CD4-positive, alpha-beta T cell (primary cell): ENCODE data around the gene KIF23. TPM values are rescaled to one million over a fixed set of nuclear protein-coding genes. Genes with fewer than 3 reads are reported as not detected.
"Not testable (repeated sequence)": the region's sequence is repeated elsewhere in the genome, so short reads cannot be mapped to it uniquely, and the experiment has no call there.

Experiments
- ATAC-seq: fragments of 200-7000 bp; cut with Tn5 transposase; one replicate; pipeline ENCODE4 v1.10.0; 2022; ENCODE audit warnings: mild to moderate bottlenecking; ENCODE audit not compliant: poor library complexity
- CTCF ChIA-PET: fragments of 350-600 bp; sonication (Branson Sonifier 250); formaldehyde crosslinking; loops from one replicate; lab custom pipeline; 2021; ENCODE audit warnings: antibody characterized with exemption, inconsistent platforms; lab: Charles Lee
- POLR2A ChIA-PET: fragments of 350-600 bp; sonication (Branson Sonifier 250); formaldehyde crosslinking; loops from one replicate; lab custom pipeline; 2021; ENCODE audit warnings: antibody characterized with exemption, inconsistent platforms; lab: Charles Lee
- DNase-seq, 14 experiments: peaks; one replicate each; pipeline ENCODE4 v3.0.0-alpha.2; 2013 to 2020; ENCODE audit warnings: mixed read lengths in 2 of 14
- H3K27ac ChIP-seq, 2 donors: one replicate each; pipeline versions ENCODE4 v1.5.1 to v1.7.0; 2013; ENCODE audit warnings: low read length in 2 of 2, low read depth in 1 of 2, mild to moderate bottlenecking in 1 of 2
- H3K27me3 ChIP-seq, 2 experiments: 1 replicate in 1 of 2; 2 replicates in 1 of 2; pipeline versions ENCODE4 v1.6.1 to v1.7.0; 2013; ENCODE audit warnings: low read length in 2 of 2, control low read depth in 1 of 2, mild to moderate bottlenecking in 1 of 2, moderate library complexity in 1 of 2; ENCODE audit not compliant: insufficient read depth in 2 of 2, control insufficient read depth in 1 of 2
- H3K36me3 ChIP-seq: one replicate; pipeline ENCODE4 v1.6.1; 2013; ENCODE audit warnings: low read length, control low read depth; ENCODE audit not compliant: insufficient read depth
- H3K4me1 ChIP-seq: one replicate; pipeline ENCODE4 v1.6.1; 2013; ENCODE audit warnings: low read length, control low read depth; ENCODE audit not compliant: insufficient read depth
- H3K4me3 ChIP-seq: one replicate; pipeline ENCODE4 v1.5.1; 2013; ENCODE audit warnings: mild to moderate bottlenecking, low read length, moderate library complexity
- H3K9me3 ChIP-seq, 2 experiments: 1 replicate in 1 of 2; 2 replicates in 1 of 2; pipeline versions ENCODE4 v1.6.1 to v1.7.0; 2013; ENCODE audit warnings: low read length in 2 of 2, mild to moderate bottlenecking in 2 of 2, control low read depth in 1 of 2, moderate library complexity in 1 of 2; ENCODE audit not compliant: control insufficient read depth in 1 of 2, insufficient read depth in 1 of 2
- H3K27ac Mint-ChIP-seq: one replicate; pipeline ENCODE4 v1.8.0; 2020; ENCODE audit warnings: mixed read lengths
- H3K27me3 Mint-ChIP-seq: one replicate; pipeline ENCODE4 v1.8.0; 2021; ENCODE audit warnings: mixed read lengths
- H3K36me3 Mint-ChIP-seq: one replicate; pipeline ENCODE4 v1.8.0; 2021; ENCODE audit warnings: low read depth, mixed read lengths
- H3K4me1 Mint-ChIP-seq: one replicate; pipeline ENCODE4 v1.8.0; 2021; ENCODE audit warnings: low read depth, mixed read lengths
- H3K4me3 Mint-ChIP-seq: one replicate; pipeline ENCODE4 v1.8.0; 2020; ENCODE audit warnings: mild to moderate bottlenecking, mixed read lengths
- H3K9me3 Mint-ChIP-seq: one replicate; pipeline ENCODE4 v1.8.0; 2020; ENCODE audit warnings: mixed read lengths
- CTCF ChIP-seq: fragments of 200-600 bp; IDR thresholded peaks from one replicate; pipeline ENCODE4 v1.8.0; 2022; ENCODE audit warnings: antibody characterized with exemption, mild to moderate bottlenecking
- intact Hi-C, 2 experiments: fragments of 100-400 bp; cut with DNase I in 1 of 2; cut with micrococcal nuclease in 1 of 2; formaldehyde crosslinking; loops; one replicate each; pipeline versions ENCODE4 v1.15.1 to v1.9.0; 2023 to 2025; cut with DNase I, micrococcal nuclease
- total RNA-seq, 174 experiments: library from RNA in 2 of 174; stranded (reverse) in 2 of 174; gene quantifications; one replicate each; pipeline ENCODE4 v1.2.3 and lab custom pipeline; 2021 to 2026

KIF23 gene
- total RNA-seq, 2 experiments from 2014 or later = 0.71 to 1.1 TPM

DNA sequence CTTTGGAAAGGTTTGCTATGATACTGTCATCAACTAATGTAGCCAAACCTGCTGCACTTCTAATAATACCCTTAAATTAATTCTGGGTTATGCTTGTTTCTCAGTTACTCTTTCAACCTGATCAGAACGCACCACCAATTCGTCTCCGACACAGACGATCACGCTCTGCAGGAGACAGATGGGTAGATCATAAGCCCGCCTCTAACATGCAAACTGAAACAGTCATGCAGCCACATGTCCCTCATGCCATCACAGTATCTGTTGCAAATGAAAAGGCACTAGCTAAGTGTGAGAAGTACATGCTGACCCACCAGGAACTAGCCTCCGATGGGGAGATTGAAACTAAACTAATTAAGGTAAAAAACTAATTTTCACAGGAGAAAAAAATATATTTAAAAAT, 30.5 kb downstream of the KIF23 start:
- H3K9me3 ChIP-seq = no peaks in the 10 kb centered on the region
- ChIA-PET CTCF (interaction anchor here (1.9 kb wide), 1 partner anchor 9 kb away, joined by 5 read pairs; no protein-coding TSS in a partner anchor), POLR2A (no interaction called here)
- ATAC-seq = no peak
- H3K27me3 ChIP-seq = no peaks in the 10 kb centered on the region
- no peak overlapping the region for H3K4me3 Mint-ChIP-seq
- H3K27ac ChIP-seq = no peak overlapping the region
- DNase-seq = no peak
- no peak overlapping the region for H3K27ac Mint-ChIP-seq
- intact Hi-C loops = no loop called here
- no peak for TF ChIP-seq CTCF
- no peak overlapping the region for H3K4me3 ChIP-seq
- H3K4me1 ChIP-seq = peaks cover 5% of the 10 kb centered on the region
- no peaks in the 10 kb centered on the region for H3K36me3 Mint-ChIP-seq
- H3K4me1 Mint-ChIP-seq = peaks cover 8% of the 10 kb centered on the region
- H3K9me3 Mint-ChIP-seq = no peaks in the 10 kb centered on the region
- H3K27me3 Mint-ChIP-seq = no peaks in the 10 kb centered on the region
- no peaks in the 10 kb centered on the region for H3K36me3 ChIP-seq

- Mint-ChIP-seq H3K4me3 (no peak overlapping the region), H3K36me3 (no peaks in the 10 kb centered on the region), H3K9me3 (no peaks in the 10 kb centered on the region), H3K27me3 (no peaks in the 10 kb centered on the region), H3K27ac (no peak overlapping the region), H3K4me1 (peaks cover 12% of the 10 kb centered on the region)
- TF ChIP-seq CTCF = no peak
- ATAC-seq (no peak), DNase-seq (no peak)
- Histone ChIP-seq H3K4me3 (no peak overlapping the region), H3K9me3 (no peaks in the 10 kb centered on the region), H3K4me1 (peaks cover 15% of the 10 kb centered on the region), H3K27me3 (no peaks in the 10 kb centered on the region), H3K27ac (no peak overlapping the region), H3K36me3 (no peaks in the 10 kb centered on the region)
- CTCF ChIA-PET = interaction anchor here (1.1 kb wide), 1 partner anchor 16 kb away, joined by 5 read pairs; no protein-coding TSS in a partner anchor
- intact Hi-C loops = no loop called here
- POLR2A ChIA-PET = interaction anchor here (0.7 kb wide), 1 partner anchor 16 kb away, joined by 3 read pairs; no protein-coding TSS in a partner anchor
Measured at GRCh38 chr15:69446953-69447352, 32.8 kb downstream of the KIF23 start.

DNA sequence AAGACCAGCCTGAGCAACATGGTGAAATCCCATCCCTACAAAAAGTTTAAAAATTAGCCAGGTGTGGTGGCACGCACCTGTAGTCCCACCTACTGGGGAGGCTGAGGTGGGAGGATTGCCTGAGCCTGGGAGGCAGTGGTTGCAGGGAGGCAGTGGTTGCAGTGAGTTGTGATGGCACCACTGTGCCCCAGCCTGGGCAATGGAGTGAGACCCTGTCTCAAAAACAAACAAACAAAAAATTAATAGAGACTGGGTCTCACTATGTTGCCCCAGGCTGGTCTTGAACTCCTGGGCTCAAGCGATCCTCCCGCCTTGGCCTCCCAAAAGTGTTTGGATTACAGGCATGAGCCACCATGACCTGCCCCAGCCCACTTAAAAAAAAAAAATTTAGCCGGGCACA, 36.1 kb downstream of the KIF23 start:
- H3K4me3 ChIP-seq, H3K27me3 ChIP-seq, H3K27ac ChIP-seq, H3K4me3 Mint-ChIP-seq, H3K9me3 Mint-ChIP-seq, DNase-seq, ATAC-seq, H3K27me3 Mint-ChIP-seq, H3K9me3 ChIP-seq, POLR2A ChIA-PET, H3K27ac Mint-ChIP-seq: not testable (repeated sequence)
- CTCF ChIA-PET = interaction anchor here (1.4 kb wide), 1 partner anchor 26 kb away, joined by 4 read pairs; no protein-coding TSS in a partner anchor
- peaks cover 34% of the 10 kb centered on the region for H3K4me1 ChIP-seq
- peaks cover 11% of the 10 kb centered on the region for H3K36me3 ChIP-seq
- H3K4me1 Mint-ChIP-seq = peaks cover 33% of the 10 kb centered on the region
- intact Hi-C loops = loop anchor here in 1 of 2 experiments (5.0 to 10.0 kb wide), 3 partner anchors 288 to 647 kb away; partner anchors contain the start of genes GLCE and TLE3
- peaks cover 29% of the 10 kb centered on the region for H3K36me3 Mint-ChIP-seq
